PC-9 (cell line): ENCODE data around the gene IL1RAPL1.

ENCODE experiments used
- CTCF ChIP-seq: fragments of 200-600 bp; sonication (generic); conservative IDR thresholded peaks from 2 replicates; pipeline ENCODE4 v1.6.1; 2017; ENCODE audit warnings: mixed run types, antibody characterized with exemption, mild to moderate bottlenecking, moderate library complexity
- EZH2 ChIP-seq: fragments of 200-600 bp; sonication (generic); IDR thresholded peaks from 2 replicates; pipeline ENCODE4 v1.8.0; 2017; ENCODE audit warnings: antibody characterized with exemption, low read depth

- TF ChIP-seq CTCF (no peak), EZH2 (no peak)
These were observed 772.0 kb downstream of the IL1RAPL1 start for GRCh38 chrX:29359276-29359675.
